Upper lobe of left lung (tissue), 4 donors: ENCODE results near the gene LCE5A.

Experiments used
- CTCF ChIP-seq, 6 experiments: fragments of 450-650 bp in 4 of 6; fragments of 200-600 bp in 2 of 6; sonication (generic) in 2 of 6; IDR thresholded peaks; one replicate each; pipeline ENCODE4 v1.5.1; 2016 to 2019; ENCODE audit warnings: antibody characterized with exemption in 6 of 6
- POLR2AphosphoS5 ChIP-seq, 2 donors: sonication (generic); formaldehyde crosslinking; IDR thresholded peaks; one replicate each; pipeline ENCODE4 v1.5.1; 2017; ENCODE audit warnings: antibody characterized with exemption in 2 of 2

DNA sequence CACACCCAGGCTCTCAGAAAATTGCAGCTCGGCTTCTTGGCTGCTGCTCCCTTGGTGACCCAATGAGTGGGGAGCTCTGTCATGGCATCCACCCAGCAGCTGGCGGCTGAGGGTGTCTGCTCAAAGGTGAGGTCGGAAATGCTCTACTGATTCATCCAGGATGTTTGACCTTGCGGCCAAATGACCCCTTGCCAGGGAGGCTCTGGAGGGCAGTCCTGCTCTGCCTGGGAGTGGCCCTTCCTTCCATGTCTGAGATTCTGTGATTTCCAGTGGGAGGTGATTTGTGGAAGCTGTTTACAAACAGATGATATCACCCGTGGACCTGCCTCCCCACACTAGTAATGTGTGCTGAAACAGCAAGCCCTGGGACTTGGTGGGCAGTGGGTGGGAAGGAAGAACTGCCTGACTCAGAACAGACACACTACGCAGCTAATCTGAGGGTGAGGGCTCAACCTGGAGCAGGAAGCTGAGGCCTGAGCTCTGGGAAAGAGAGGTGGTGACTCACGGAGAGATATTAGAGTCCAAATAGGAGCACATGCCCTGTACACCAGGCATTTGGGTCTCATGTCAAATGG, 6.7 kb downstream of the LCE5A start:
- no peak for TF ChIP-seq CTCF (IDR thresholded peaks at IDR 0.05)
- TF ChIP-seq POLR2AphosphoS5 (IDR thresholded peaks at IDR 0.05), result no peak
